ENCODE measurements around the gene ARL2BP.
"Not testable (repeated sequence)": the region's sequence is repeated elsewhere in the genome, so short reads cannot be mapped to it uniquely, and the experiment has no call there.

Gene ARL2BP

GRCh38 chr16:57275946-57276345 lies 30.9 kb downstream of the ARL2BP start:
- not testable (repeated sequence) for H3K4me3 ChIP-seq
- H3K27ac ChIP-seq: peak overlapping the region in 12 of 21 experiments; percentile 0 to 74 (median 26)

DNA sequence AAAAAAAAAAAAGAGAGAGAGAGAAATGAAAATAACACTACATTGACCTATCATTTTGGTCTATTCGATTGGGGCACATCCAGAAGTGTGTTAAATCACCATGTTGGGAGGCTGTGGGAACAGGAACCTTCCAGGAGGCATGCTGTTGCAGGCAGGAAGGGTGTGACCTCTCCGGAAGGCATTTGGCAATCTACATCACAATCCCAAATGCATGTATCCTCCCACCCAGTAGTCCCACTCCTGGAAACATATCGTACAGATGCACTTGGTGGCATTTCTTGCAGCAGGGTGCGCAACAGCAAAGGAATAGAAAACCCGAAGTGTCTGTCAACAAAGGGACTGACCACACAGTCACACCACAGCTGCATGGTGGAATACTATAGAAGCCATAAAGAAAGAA lies 31.5 kb downstream of the ARL2BP start:
- Histone ChIP-seq H3K4me3 (no peak overlapping the region), H3K27ac (peak overlapping the region in 6 of 21 experiments; percentile 10 to 73 (median 26))

DNA sequence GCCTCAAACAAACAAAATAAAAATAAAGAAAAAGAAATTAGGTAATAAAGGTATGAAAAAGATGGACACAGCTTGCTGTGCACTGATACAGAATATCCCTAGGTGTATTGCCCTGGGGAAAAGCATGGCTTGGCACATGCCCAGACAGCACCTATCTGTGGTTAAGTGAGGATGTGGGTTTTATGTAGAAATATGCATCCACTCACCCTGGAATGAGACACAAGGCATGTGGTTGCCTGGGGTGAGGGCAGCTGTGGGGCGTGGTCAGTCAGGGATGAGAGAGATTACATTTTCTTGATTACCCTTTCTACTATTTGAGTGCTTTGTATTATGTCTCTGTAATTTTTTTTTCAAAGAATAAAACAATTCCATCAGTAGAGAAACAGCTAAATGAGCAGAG lies 32.5 kb downstream of the ARL2BP start:
- Histone ChIP-seq H3K27ac (peak overlapping the region in 1 of 21 experiments; percentile 55), H3K4me3 (no peak overlapping the region)

DNA sequence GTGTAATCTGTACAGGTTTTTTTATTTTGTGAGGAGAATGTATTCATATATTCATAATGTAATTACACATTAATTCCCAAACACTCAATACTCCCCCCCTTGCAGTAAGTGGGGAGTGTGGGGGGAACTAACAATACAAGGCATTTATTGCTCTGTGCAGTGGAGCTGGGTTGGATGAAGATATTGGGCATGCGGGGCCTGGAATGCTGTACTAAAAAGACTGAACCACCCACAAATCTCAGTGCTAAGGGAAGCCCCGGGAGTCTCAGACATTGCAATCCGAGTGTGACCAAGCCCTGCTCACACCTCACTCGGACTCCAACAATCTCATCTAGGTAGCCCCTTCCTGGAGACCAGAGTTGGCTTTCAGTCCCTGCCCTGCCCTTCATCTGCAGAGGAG lies 33.4 kb downstream of the ARL2BP start:
- no peak overlapping the region for H3K4me3 ChIP-seq
- peak overlapping the region in 1 of 21 experiments; percentile 16 for H3K27ac ChIP-seq

DNA sequence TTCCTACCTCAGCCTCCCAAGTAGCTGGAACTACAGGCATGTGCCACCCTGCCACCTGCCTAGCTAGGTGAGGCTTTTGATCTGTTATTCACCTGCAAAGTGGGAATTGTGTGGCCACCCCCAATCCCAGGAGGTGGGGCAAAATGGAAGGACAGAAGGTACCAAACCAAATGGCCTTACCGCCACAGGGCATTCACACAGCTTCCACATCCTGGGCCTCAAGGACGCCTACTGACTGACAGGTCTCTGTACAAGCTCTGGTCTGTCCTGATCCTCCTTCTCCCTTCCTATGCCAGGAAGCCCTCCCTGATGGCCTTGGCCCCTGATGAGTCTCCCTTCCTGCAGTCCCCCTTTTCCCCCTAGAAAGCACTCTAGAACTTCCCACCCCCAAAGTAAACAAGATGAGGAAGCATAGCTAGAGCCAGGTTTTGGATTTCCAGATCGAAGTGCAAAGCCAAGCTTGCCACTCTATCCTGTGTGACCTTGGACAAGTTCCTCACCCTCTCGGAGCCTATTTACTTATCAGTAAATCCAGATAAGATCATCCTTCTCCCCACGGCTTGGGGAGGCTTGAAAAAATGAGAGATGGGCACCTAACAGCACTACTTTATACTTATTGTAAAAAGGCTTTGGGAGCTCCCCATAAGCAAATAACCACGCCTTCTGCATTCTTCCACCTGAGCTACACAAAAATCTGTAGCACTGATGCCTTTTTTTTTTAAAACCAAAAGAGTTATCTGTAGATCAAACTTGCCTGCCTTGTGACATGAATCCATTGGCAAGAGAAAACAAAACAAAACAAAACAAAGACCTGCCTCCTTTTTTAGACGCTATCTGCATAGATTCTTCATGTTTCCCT lies 35.0 kb downstream of the ARL2BP start:
- H3K27ac ChIP-seq: peak overlapping the region in 2 of 21 experiments; percentile 17 to 35
- H3K4me3 ChIP-seq: no peak overlapping the region

- Histone ChIP-seq H3K4me3 (no peak overlapping the region), H3K27ac (peak overlapping the region in 1 of 21 experiments; percentile 5)
These were observed 36.7 kb downstream of the ARL2BP start for GRCh38 chr16:57281791-57282190.

DNA sequence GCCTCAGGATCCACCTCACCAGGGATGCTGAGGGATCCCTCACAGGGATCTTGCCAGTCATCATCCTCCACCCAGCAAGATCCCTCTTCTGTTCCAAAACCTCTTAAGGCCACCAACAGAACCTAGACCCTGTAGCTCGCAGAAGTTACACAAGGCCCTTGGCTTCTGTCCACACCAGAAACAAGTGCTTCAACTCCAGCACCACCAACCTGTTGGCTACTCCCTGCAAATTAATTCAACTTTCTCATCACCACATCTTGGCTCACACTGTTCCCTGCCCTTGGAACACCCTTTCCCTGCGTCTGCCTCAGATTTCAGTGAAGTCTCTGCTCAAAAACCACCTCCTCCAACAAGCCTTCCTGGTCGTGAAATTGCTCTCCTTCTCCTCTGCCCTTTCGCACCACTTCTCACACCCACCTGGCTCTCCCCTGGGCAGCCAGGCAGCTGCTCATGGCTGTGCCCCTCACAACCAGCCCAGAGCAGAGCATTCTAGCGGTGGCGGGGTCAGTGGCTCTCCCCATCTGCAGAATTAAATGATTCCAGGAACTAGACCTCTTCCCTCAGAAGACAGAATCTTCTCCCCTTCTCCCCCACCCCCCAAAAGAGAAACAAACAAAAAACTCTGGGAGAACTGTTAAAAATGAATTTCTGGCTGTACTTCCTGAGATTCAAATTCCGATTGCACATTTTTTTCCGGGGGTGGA lies 37.6 kb downstream of the ARL2BP start:
- peak overlapping the region in 3 of 21 experiments; percentile 0 to 73 (median 31) for H3K27ac ChIP-seq
- H3K4me3 ChIP-seq: peak overlapping the region in 1 of 7 experiments; percentile 53

DNA sequence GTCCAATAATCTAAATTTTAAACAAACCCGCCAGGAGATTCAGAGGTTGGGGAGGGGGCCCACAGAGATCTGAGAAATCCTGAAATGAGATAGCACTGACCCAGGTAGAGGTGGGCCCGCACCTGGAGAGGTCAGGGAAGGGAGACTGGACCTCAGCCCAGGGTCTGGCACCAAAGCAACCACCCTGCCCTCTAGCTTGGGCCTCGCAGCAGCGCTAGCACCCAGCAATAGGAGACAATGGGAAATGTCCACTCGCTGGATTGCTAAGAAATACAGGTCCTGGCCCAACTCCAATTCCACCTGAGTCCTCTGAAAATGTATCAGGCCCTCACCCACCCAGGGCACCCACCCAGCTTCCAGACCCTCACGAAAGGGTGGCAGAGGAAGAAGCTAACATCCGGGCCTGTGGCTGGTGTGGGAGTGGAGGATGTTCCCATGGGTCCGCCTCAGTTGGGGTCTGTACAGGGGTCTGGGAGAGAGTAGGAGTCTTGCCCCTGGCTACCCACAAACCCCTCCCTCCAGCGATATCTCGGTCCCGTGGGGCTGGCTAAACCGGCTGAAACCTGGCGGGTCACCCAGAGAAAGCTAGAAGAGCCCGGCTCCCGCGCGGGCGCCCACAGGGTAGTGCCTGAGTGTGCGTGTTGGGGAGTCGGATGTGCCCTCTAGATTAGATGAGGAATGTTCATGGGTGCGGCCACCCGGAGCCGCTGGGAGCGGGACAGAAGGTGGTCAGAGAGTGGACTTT lies 38.3 kb downstream of the ARL2BP start:
- H3K4me3 ChIP-seq: peak overlapping the region in 5 of 7 experiments; percentile 31 to 53 (median 48)
- peak overlapping the region in 10 of 21 experiments; percentile 1 to 73 (median 59) for H3K27ac ChIP-seq

DNA sequence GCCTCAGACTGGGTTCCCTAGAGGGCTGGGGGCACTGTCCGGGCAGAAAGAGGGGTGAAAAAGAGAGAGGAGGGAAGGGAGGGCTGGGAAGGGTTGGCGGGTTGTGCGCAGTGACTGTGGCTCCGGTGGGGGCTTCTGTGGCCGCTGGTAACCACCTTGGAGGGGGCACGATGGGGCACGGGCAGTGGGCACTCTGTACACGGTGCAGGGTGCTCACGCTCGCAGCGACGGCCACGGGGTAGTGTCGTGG lies 38.8 kb downstream of the ARL2BP start:
- peak overlapping the region; percentile 25 to 53 (median 45) for H3K4me3 ChIP-seq
- peak overlapping the region in 12 of 21 experiments; percentile 1 to 73 (median 55) for H3K27ac ChIP-seq

GRCh38 chr16:57284209-57284951 lies 39.3 kb downstream of the ARL2BP start, which contains the start of gene PLLP:
Gene PLLP, minus strand, starts transcription at chr16:57284672. Its CDS starts 132 bp downstream, at chr16:57284540.
- peak within 1 kb of the TSS; percentile 25 to 53 (median 45) for H3K4me3 ChIP-seq
- peak within 1 kb of the TSS in 13 of 21 experiments; percentile 1 to 73 (median 52) for H3K27ac ChIP-seq

DNA sequence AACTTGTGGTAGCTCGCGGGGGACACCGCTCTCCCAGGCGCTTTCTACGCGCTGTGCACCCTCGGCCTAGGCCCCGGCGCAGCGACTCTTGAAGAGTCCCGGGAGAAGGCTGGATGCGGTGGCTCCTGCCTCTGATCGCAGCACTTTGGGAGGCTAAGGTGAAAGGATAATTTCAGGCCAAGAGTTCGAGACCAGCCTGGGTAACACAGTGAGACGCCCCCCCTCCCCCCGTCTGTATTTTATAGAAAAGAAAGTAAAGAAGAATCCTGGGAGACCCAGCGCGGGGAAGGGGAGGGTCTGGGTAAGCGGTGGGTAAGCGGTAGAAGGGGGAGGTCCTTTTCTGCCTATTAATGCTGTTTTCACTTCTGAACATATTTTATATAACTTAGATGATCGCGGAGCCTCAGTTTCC lies 39.9 kb downstream of the ARL2BP start:
- peak overlapping the region in 9 of 21 experiments; percentile 13 to 73 (median 60) for H3K27ac ChIP-seq
- H3K4me3 ChIP-seq: peak overlapping the region; percentile 25 to 53 (median 45)

DNA sequence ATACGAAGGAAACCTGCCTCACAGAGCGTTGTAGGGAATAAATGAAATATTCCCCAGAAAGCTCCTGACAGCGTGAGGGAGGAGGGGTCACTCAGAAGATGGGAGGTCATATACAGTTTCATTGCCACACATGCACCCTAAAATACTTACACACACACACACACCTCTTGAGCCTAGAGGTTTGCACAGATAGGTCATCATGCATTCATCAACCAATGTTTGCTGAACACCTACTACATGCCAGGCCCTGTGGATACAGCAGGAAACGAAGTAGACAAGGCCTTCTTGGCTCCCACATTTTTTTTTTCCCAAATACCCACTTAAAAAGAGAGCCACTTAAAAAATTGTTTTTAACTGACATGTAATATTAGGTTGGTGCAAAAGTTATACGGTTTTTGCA lies 40.3 kb downstream of the ARL2BP start:
- no peak overlapping the region for H3K4me3 ChIP-seq
- no peak overlapping the region for H3K27ac ChIP-seq

- H3K27ac ChIP-seq: no peak overlapping the region
- no peak overlapping the region for H3K4me3 ChIP-seq
These were observed 44.6 kb downstream of the ARL2BP start for GRCh38 chr16:57289391-57290257.

- Histone ChIP-seq H3K27ac (no peak overlapping the region), H3K4me3 (no peak overlapping the region)
These were observed 52.8 kb downstream of the ARL2BP start for GRCh38 chr16:57297856-57298255.

GRCh38 chr16:57299009-57299718 lies 54.1 kb downstream of the ARL2BP start:
- Histone ChIP-seq H3K4me3 (peak overlapping the region; percentile 24 to 41 (median 34)), H3K27ac (peak overlapping the region in 19 of 21 experiments; percentile 33 to 83 (median 67))

DNA sequence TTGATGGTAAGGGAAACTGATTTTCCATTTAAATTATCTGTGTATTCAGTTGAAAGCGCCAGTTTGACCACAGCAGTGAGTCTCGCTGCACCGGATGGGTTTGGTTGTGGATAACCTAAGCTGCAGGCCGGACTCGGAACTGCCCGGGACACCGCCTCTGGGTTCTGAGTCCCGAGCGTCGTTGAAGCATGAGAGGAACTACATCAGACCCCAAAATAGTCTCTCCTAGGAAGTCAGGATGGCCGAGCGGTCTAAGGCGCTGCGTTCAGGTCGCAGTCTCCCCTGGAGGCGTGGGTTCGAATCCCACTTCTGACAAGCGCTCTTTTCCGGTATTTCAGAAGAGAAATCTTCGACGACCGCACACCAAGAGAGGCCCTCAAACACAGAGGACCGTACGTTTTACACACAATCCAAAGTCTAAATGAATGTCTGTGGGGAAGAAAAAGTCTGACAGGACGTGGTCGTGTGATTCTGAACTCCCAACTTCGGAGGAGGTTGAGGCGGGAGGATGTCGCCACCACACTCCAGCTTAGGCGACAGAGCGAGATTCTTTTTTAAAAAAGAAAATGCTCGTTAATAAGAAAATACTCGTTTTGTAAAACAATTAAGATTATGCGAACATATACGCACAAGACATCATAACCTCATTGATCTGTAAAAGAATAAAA lies 54.8 kb downstream of the ARL2BP start:
- Histone ChIP-seq H3K27ac (peak overlapping the region in 19 of 21 experiments; percentile 33 to 83 (median 67)), H3K4me3 (peak overlapping the region; percentile 24 to 41 (median 34))

Data from skin epidermis (tissue), 12 donors.